ENCODE measurements around the gene KBTBD4.
A peak's percentile ranks its signal among the peaks of the same experiment; 100 is the strongest.

KBTBD4 gene

GRCh38 chr11:47523490-47524225, 55.1 kb downstream of the KBTBD4 start:
- H3K4me3 ChIP-seq (ENCODE audit: low read depth, low read length) = peak overlapping the region; percentile 4
- DNase-seq (ENCODE audit: low read depth) = peak; percentile 54
- TF ChIP-seq, protein P1, sequence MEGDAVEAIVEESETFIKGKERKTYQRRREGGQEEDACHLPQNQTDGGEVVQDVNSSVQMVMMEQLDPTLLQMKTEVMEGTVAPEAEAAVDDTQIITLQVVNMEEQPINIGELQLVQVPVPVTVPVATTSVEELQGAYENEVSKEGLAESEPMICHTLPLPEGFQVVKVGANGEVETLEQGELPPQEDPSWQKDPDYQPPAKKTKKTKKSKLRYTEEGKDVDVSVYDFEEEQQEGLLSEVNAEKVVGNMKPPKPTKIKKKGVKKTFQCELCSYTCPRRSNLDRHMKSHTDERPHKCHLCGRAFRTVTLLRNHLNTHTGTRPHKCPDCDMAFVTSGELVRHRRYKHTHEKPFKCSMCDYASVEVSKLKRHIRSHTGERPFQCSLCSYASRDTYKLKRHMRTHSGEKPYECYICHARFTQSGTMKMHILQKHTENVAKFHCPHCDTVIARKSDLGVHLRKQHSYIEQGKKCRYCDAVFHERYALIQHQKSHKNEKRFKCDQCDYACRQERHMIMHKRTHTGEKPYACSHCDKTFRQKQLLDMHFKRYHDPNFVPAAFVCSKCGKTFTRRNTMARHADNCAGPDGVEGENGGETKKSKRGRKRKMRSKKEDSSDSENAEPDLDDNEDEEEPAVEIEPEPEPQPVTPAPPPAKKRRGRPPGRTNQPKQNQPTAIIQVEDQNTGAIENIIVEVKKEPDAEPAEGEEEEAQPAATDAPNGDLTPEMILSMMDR (IDR thresholded peaks at IDR 0.05; ENCODE audit: low read depth, low read length, missing control alignments) = no peak
- in situ Hi-C loops (cut with HindIII; ENCODE audit: low sequenced_read_pairs) = no loop called here

Data from astrocyte of the cerebellum (primary cell).